DND-41 (cell line): ENCODE results near the gene ABRACL.

Experiments
- CTCF ChIP-seq: IDR thresholded peaks from 2 replicates; pipeline ENCODE4 v1.5.1; 2012; ENCODE audit warnings: borderline replicate concordance, low read length, moderate library complexity, mild to moderate bottlenecking; ENCODE audit not compliant: poor library complexity, severe bottlenecking; ENCODE audit errors: extremely low read depth
- EZH2 ChIP-seq: IDR thresholded peaks from 3 replicates; pipeline ENCODE4 v1.6.1; 2012; ENCODE audit warnings: borderline replicate concordance, low read depth, mild to moderate bottlenecking, moderate library complexity, low read length, inconsistent platforms; ENCODE audit not compliant: severe bottlenecking

DNA sequence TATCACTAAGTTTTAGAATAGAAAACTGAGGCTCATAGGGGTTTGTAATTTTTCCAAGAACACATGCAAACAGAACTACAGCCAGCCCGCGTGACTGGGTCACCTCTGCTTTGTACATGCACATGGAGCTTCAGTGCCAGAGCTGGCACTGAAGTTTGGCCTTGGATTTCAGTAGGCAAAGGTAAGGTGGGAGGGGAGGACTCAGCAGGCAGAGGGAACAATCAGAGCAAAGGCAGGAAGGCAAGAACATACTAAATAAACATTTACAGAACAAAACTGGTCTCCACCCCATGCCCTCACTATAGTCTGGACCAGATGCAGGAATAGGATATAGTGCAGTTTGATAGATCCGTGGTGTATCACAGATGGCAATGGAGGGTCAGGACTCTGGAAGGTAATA is 13.6 kb upstream of the ABRACL start:
- no peak for TF ChIP-seq CTCF
- TF ChIP-seq EZH2: no peak
